B cell (primary cell): Measurements from ENCODE around the gene MAGI2. TPM values are rescaled to one million over a fixed set of nuclear protein-coding genes. Genes with fewer than 3 reads are reported as not detected.

Experiments
- ATAC-seq: fragments of 200-7000 bp; cut with Tn5 transposase; one replicate; pipeline ENCODE4 v1.10.0; 2021; ENCODE audit warnings: low read depth, mild to moderate bottlenecking, moderate number of reproducible peaks, moderate library complexity
- CTCF ChIA-PET: fragments of 350-600 bp; sonication (Branson Sonifier 250); formaldehyde crosslinking; loops from one replicate; lab custom pipeline; 2021; ENCODE audit warnings: antibody characterized with exemption, inconsistent platforms; lab: Charles Lee
- POLR2A ChIA-PET: fragments of 350-600 bp; sonication (Branson Sonifier 250); formaldehyde crosslinking; loops from one replicate; lab custom pipeline; 2021; ENCODE audit warnings: antibody characterized with exemption; lab: Charles Lee
- DNase-seq: peaks from one replicate; pipeline ENCODE4 v3.0.0; 2013
- H2AFZ ChIP-seq: 2 replicates; pipeline ENCODE4 v1.6.1; 2012; ENCODE audit warnings: mild to moderate bottlenecking, low read depth, low read length; ENCODE audit not compliant: insufficient read depth, poor library complexity, severe bottlenecking
- H3K27ac ChIP-seq, 2 donors: 1 replicate in 1 of 2; 2 replicates in 1 of 2; pipeline ENCODE4 v1.5.1; 2012 to 2013; ENCODE audit warnings: low read length in 2 of 2, mild to moderate bottlenecking in 2 of 2, moderate library complexity in 1 of 2
- H3K27me3 ChIP-seq, 4 experiments: fragments of 200-600 bp in 1 of 4; sonication (generic) in 1 of 4; replicated peaks in 1 of 4; 1 replicate in 2 of 4; 2 replicates in 2 of 4; pipeline versions ENCODE4 v1.6.1 to v1.7.0; 2013 to 2016; ENCODE audit warnings: low read length in 3 of 4, mild to moderate bottlenecking in 2 of 4, mixed read lengths in 1 of 4, moderate library complexity in 1 of 4; ENCODE audit not compliant: insufficient read depth in 4 of 4, control insufficient read depth in 3 of 4; ENCODE audit errors: control extremely low read depth in 1 of 4
- H3K36me3 ChIP-seq, 2 experiments: replicated peaks in 1 of 2; 1 replicate in 1 of 2; 2 replicates in 1 of 2; pipeline versions ENCODE4 v1.6.1 to v1.7.1; 2013; ENCODE audit warnings: low read length in 1 of 2; ENCODE audit not compliant: insufficient read depth in 2 of 2, control insufficient read depth in 1 of 2; ENCODE audit errors: control extremely low read depth in 1 of 2, extremely low read depth in 1 of 2
- H3K4me1 ChIP-seq, 2 donors: fragments of 200-600 bp in 1 of 2; sonication (generic) in 1 of 2; 1 replicate in 1 of 2; 2 replicates in 1 of 2; pipeline versions ENCODE4 v1.5.1 to v1.6.1; 2013 to 2017; ENCODE audit warnings: low read length in 2 of 2; ENCODE audit not compliant: control insufficient read depth in 2 of 2, insufficient read depth in 2 of 2
- H3K4me2 ChIP-seq: replicated peaks from 2 replicates; pipeline ENCODE3; 2012; ENCODE audit warnings: mild to moderate bottlenecking, low read depth, low read length; ENCODE audit not compliant: poor library complexity, severe bottlenecking
- H3K4me3 ChIP-seq, 5 experiments: fragments of 200-600 bp in 1 of 5; sonication (generic) in 1 of 5; 1 replicate in 3 of 5; 2 replicates in 2 of 5; pipeline versions ENCODE4 v1.5.1 to v1.7.0; 2011 to 2016; ENCODE audit warnings: low read length in 4 of 5, mild to moderate bottlenecking in 4 of 5, low read depth in 2 of 5, control low read depth in 1 of 5, moderate library complexity in 1 of 5; ENCODE audit not compliant: insufficient read depth in 1 of 5; ENCODE audit errors: control extremely low read depth in 1 of 5, extremely low read depth in 1 of 5
- H3K79me2 ChIP-seq: fragments of 200-600 bp; sonication (generic); one replicate; pipeline ENCODE4 v1.6.0; 2016; ENCODE audit warnings: low read length; ENCODE audit not compliant: control insufficient read depth, insufficient read depth
- H3K9ac ChIP-seq: fragments of 200-600 bp; sonication (generic); 2 replicates; pipeline ENCODE4 v1.6.1; 2017; ENCODE audit warnings: mild to moderate bottlenecking, low read length, moderate library complexity
- H3K9me3 ChIP-seq, 3 donors: one replicate each; pipeline versions ENCODE4 v1.6.1 to v1.7.1; 2013; ENCODE audit warnings: low read length in 2 of 3; ENCODE audit not compliant: control insufficient read depth in 2 of 3, insufficient read depth in 1 of 3; ENCODE audit errors: control extremely low read depth in 1 of 3
- H4K20me1 ChIP-seq: 2 replicates; pipeline ENCODE4 v1.6.0; 2012; ENCODE audit warnings: mild to moderate bottlenecking, low read length; ENCODE audit not compliant: insufficient read depth, control insufficient read depth, poor library complexity, severe bottlenecking
- H3K27ac Mint-ChIP-seq: one replicate; pipeline ENCODE4 v1.8.0; 2021; ENCODE audit warnings: mixed read lengths
- H3K27me3 Mint-ChIP-seq: one replicate; pipeline ENCODE4 v1.8.0; 2021; ENCODE audit warnings: mixed read lengths
- H3K4me1 Mint-ChIP-seq: one replicate; pipeline ENCODE4 v1.8.0; 2021; ENCODE audit warnings: mixed read lengths
- H3K4me3 Mint-ChIP-seq: one replicate; pipeline ENCODE4 v1.8.0; 2021; ENCODE audit warnings: mixed read lengths
- H3K9me3 Mint-ChIP-seq: one replicate; pipeline ENCODE4 v1.8.0; 2022; ENCODE audit warnings: mixed read lengths; ENCODE audit not compliant: insufficient read depth
- CTCF ChIP-seq: fragments of 200-600 bp; IDR thresholded peaks from one replicate; pipeline ENCODE4 v1.8.0; 2022; ENCODE audit warnings: antibody characterized with exemption, mild to moderate bottlenecking
- EZH2 ChIP-seq: IDR thresholded peaks from 2 replicates; pipeline ENCODE4 v1.6.1; 2012; ENCODE audit warnings: borderline replicate concordance, low read depth, mild to moderate bottlenecking, moderate library complexity, low read length; ENCODE audit not compliant: insufficient read depth, poor library complexity, severe bottlenecking
- WGBS: methylation state at CpG from one replicate; pipeline ENCODE4 v1.1.5; 2013; ENCODE audit warnings: missing lambda C conversion rate; ENCODE audit not compliant: insufficient coverage; 5-methylcytosine and 5-hydroxymethylcytosine counted together
- intact Hi-C: fragments of 100-400 bp; cut with micrococcal nuclease; formaldehyde crosslinking; loops from one replicate; pipeline ENCODE4 v1.10.0; 2022
- polyA plus RNA-seq: library from polyadenylated mRNA; depleted of rRNA; stranded (reverse); fragments of >200 nt; gene quantifications from 2 replicates; pipeline ENCODE4 v1.2.3, GENCODE V29; 2012
- total RNA-seq, 2 donors: library from RNA; stranded (reverse); fragments of 120-200 nt in 1 of 2; gene quantifications; 1 replicate in 1 of 2; 2 replicates in 1 of 2; pipeline versions ENCODE4 v1.2.3 to v1.2.4, GENCODE V29; 2013 to 2022

MAGI2 gene
- total and polyA plus RNA-seq, 2 donors (not counting 1 experiment from before 2014, with no cell fraction given), result 0.16 to 0.64 TPM

DNA sequence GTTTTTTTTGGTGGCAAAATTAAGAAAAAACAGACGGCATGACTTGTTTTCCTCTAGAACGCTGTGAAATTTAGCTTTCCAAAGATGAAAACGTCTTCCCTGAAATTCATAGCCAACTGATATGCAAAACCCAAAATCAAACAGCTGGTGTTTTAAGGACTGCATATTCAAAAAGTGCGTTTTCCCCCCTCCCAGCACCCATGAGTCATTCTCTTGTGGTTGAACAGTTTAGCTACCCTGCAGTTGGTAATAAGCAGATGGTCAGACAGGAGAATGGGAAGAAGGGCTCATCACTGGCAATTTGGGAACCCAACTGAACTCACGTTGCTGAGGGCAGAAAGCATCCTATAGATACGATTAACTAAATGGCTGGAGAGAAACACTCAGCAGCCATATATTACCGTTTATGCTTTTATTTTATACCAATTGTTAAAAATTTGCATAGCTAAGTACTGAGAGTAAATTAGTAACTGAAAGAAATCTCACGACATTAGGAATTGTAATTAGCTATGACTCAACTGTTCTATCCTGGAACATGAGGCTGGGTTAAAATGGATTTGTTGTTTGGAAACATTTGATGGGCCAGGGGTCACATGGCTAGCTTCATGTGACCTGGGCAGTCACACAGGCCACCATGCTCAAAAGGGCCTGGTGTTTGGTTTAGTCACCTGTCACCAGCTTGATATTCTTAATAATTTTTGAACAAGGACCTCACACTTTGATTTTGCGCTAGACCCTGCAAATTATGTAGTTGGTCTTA, 1311.8 kb downstream of the MAGI2 start:
- H3K9ac ChIP-seq, result no peak overlapping the region
- no peak overlapping the region for H3K4me3 ChIP-seq
- H3K4me1 ChIP-seq, result no peaks in the 10 kb centered on the region
- ChIA-PET CTCF (no interaction called here), POLR2A (no interaction called here)
- WGBS, result 92% methylated on average over 2 of the region's 9 CpGs
- no peaks in the 10 kb centered on the region for H3K36me3 ChIP-seq
- H3K27ac Mint-ChIP-seq, result no peak overlapping the region
- H4K20me1 ChIP-seq, result no peaks in the 10 kb centered on the region
- ATAC-seq (no peak), DNase-seq (no peak)
- intact Hi-C loops, result no loop called here
- no peak overlapping the region for H3K4me2 ChIP-seq
- TF ChIP-seq EZH2 (no peak), CTCF (no peak)
- no peak overlapping the region for H3K27ac ChIP-seq
- H3K4me1 Mint-ChIP-seq, result no peaks in the 10 kb centered on the region
- peaks cover 28% of the 10 kb centered on the region for H3K27me3 Mint-ChIP-seq
- H2AFZ ChIP-seq, result no peak overlapping the region
- H3K9me3 Mint-ChIP-seq, result no peaks in the 10 kb centered on the region
- H3K4me3 Mint-ChIP-seq, result no peak overlapping the region
- no peaks in the 10 kb centered on the region for H3K79me2 ChIP-seq
- H3K9me3 ChIP-seq, result no peaks in the 10 kb centered on the region
- peaks cover 0 to 3% (median 0%) of the 10 kb centered on the region in 4 experiments for H3K27me3 ChIP-seq

DNA sequence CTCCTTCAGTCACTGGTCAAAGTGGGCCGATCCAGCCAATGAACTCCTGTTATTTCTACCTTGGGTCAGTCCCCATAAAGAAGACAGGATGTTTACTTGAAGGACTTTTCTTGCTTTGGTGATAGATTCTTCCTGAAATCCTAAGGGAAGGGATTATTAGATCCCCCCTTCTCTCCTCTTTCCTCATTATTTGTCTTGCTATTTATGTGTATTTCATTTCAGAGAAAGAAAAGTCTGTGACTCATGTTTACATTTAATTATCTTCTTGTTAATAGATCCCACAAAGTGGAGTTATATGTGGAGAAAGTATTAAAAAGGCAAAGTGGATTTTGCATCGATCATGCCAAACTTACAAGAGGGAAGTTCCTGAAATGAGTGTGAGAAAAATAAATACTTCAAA, 1313.4 kb downstream of the MAGI2 start:
- Histone ChIP-seq H3K9ac (no peak overlapping the region), H3K4me3 (no peak overlapping the region), H3K4me1 (no peaks in the 10 kb centered on the region), H3K36me3 (no peaks in the 10 kb centered on the region), H2AFZ (no peak overlapping the region), H3K4me2 (no peak overlapping the region), H3K27me3 (peaks cover 0 to 3% (median 0%) of the 10 kb centered on the region in 4 experiments), H4K20me1 (no peaks in the 10 kb centered on the region), H3K9me3 (no peaks in the 10 kb centered on the region), H3K79me2 (no peaks in the 10 kb centered on the region), H3K27ac (no peak overlapping the region)
- POLR2A ChIA-PET, result no interaction called here
- CTCF ChIA-PET, result no interaction called here
- Mint-ChIP-seq H3K27ac (no peak overlapping the region), H3K4me1 (no peaks in the 10 kb centered on the region), H3K9me3 (no peaks in the 10 kb centered on the region), H3K27me3 (peaks cover 21% of the 10 kb centered on the region), H3K4me3 (no peak overlapping the region)
- no CpG with 5 or more reads among the region's 2 CpGs for WGBS
- TF ChIP-seq EZH2 (no peak), CTCF (no peak)
- no peak for ATAC-seq
- no peak for DNase-seq
- intact Hi-C loops, result no loop called here
